GM10847 (cell line): ENCODE results near the gene PTPRE.

Experiments
- POLR2A ChIP-seq: IDR thresholded peaks from 2 replicates; pipeline ENCODE4 v1.6.1; 2011; ENCODE audit not compliant: insufficient read length; ENCODE audit errors: extremely low read depth

The PTPRE gene

DNA sequence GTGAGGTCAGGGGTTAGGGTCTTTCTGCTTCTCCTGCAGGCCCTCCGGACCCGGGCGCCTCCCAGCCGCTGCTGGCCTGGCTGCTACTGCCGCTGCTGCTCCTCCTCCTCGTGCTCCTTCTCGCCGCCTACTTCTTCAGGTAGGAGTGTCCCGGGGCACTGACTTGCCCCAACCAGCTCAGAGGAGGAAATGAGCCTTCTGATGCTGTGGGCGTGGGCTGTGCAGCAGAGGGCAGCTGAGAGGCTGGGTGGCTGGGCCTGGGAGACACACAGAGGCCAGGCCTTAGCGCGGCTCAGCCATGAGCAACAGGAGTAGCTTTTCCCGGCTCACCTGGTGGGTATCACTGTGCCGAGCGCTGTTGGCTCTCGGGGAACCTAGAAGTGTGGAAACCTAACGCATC is 140.4 kb downstream of the PTPRE start:
- TF ChIP-seq POLR2A: peak; percentile 84

DNA sequence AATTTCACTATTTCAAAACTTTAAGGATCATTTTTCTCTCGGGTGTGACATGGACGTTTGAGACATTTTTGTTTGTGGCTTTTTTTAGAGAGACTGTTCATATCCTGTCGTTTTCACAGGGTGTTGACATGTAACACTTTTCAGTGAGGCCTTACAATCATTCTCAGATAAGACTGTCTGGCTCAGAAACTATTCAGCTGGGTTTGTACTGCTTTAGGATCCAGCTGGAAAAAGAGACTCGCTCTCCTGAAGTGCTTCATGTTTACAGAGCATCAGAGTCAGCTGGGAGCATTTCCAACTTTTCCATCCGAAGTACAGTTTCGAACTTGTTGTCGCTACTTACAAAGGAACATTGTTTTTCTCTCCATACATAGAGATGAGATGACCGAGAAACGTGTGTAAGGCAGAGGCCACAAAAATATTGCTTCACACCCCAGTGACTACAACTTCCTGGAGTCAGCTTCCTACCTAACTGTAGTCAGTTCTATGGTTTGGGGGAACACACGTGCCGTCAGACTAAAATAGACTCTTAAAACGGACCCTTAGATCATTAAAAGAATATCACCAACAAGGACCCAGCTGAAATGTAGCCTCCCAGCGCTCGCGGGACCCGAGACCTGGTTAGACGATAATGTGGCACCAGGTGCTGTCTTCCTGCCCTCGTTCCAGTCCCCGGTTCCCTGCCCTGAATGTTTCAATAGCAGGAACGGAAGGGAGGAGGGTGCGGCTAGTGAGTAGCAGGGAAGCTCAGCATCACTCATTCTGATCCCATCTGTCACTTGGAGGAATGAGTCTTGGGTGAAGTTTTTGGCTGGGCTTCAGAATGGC is 141.3 kb downstream of the PTPRE start:
- no peak for TF ChIP-seq POLR2A

GRCh38 chr10:128048819-128049210 is 141.9 kb downstream of the PTPRE start:
- TF ChIP-seq POLR2A: no peak

DNA sequence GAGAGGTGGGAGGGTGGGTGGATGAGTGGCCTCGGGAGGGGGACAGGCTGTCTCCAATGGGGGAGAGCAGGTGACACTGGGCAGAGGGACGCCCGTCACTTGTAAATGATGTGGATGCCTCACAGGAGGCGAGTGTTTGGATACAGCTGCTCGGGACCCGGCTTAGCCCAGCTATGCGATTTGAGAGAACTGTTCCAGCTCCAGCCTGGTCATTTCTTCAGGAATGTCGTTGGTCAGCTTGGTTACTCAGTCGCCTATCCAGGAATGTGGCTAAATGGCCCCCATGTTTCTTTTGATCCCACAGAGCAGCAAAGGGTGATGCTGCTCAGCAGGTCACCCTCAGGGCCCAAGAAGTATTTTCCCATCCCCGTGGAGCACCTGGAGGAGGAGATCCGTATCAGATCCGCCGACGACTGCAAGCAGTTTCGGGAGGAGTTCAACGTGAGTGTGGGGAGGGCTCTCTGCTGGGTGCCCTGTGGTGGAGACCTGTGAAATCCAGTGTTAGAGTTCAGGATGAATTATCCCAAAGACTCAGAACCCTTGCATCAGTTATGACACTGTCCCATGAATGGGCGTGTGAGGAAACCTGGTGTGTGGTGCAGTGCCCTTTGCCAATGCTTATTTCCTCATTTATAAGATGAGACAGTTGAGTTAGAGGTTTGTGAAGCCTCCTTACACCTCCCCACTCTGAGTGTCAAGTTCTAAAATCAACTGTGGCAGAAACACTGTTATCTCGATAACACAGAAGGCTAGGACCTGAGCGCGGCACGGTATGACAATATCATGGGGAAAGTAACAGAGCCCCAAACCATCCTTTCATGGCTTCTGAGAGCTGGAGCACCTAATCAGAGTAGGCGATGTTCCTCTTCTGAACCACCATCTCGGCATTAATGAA is 142.6 kb downstream of the PTPRE start:
- no peak for TF ChIP-seq POLR2A

GRCh38 chr10:128050121-128050516 is 143.2 kb downstream of the PTPRE start:
- TF ChIP-seq POLR2A: no peak

DNA sequence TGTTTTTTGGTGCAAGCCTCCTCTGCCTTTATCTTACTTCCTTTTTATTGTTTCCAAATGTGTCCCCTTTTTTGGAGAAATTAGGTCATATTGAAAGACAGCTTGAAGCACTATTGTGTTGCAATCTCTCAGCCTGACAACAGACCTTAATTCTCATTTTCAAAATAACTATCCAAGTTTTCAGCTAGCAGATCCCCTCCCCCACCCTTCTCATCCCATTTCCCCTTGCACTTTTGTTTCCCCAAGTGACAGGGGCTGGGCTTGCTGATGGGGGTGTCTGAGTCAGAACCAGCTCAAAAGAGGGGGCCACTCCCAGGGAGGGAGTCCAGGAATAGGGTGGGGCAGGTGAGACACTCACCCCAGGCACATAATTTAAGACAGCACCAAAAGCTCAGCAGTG is 144.0 kb downstream of the PTPRE start:
- TF ChIP-seq POLR2A: no peak

DNA sequence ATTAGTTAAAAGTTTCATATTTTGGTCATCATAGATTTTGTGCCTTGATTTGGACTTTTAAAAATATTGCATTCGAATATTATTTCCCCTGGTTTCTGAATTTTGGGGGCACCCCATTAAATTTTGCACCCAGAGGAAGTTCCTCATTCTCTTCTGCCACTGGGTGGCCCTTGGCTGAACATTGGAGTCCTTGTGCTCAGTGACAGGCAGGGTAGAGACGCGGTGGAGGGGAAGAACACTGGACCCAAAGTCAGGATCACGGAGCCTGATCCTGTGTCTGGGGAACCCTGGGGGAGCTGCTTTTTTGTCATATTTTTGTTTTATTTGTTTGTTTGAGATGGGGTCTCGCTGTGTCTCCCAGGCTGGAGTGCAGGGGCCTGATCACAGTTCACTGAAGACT is 144.6 kb downstream of the PTPRE start:
- no peak for TF ChIP-seq POLR2A

GRCh38 chr10:128052696-128053095 is 145.8 kb downstream of the PTPRE start:
- TF ChIP-seq POLR2A: no peak

DNA sequence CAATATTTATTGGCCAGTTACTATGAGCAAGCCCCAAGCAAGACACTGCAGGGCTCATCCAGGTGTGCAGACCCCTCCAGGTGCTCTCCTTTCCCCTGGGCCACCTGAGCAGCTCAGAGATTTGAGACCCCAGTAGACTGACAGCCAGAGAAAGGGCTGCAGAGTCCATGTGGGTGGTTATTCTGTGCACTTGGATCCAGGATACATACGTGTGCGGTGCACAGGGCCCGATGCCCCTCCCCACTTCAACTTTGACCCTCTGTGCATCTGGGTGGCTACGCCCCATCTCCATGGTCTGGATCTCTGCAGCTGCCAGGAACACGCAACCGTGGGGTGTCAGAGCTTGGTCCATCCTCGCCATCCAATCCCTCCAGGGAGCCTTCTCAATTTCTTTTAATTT is 146.5 kb downstream of the PTPRE start:
- no peak for TF ChIP-seq POLR2A

DNA sequence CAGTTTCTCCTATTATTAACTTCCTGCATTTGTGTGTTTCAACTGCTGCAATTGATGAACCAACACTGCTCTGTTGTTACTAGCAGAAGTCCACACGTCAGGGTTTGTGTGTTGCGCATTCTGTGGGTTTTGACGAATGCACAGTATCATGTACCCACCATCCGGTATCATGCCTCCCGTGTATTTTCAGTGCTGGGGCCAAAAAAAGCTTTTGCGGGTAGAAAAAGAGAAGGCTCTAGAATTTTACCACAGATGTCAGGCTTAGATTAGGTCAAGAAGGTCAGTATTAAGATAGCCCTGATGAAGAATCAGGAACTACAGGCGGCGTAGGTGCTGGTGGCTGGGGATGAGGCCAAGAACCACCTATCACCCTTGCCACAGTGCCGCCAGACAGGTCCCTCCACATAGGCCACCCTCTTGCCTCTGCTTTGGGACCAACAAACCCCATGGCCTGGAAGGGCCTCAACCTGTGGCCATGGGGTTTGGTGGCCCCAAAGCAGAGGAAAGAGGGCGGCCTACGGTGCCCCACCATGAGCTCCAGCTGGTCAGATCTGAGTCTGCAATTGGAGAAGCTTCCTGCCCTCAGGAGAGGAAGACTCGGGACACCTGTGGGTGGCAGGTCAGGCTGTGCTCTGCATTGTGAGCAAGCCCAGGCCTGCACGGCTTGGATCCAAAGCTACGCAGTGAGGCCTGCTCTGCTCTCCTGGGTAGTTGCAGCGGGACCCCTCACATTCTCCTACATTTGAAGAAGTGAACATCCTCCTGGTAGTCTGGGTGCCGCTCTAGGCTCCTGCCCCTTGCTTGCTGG is 147.5 kb downstream of the PTPRE start:
- no peak for TF ChIP-seq POLR2A

DNA sequence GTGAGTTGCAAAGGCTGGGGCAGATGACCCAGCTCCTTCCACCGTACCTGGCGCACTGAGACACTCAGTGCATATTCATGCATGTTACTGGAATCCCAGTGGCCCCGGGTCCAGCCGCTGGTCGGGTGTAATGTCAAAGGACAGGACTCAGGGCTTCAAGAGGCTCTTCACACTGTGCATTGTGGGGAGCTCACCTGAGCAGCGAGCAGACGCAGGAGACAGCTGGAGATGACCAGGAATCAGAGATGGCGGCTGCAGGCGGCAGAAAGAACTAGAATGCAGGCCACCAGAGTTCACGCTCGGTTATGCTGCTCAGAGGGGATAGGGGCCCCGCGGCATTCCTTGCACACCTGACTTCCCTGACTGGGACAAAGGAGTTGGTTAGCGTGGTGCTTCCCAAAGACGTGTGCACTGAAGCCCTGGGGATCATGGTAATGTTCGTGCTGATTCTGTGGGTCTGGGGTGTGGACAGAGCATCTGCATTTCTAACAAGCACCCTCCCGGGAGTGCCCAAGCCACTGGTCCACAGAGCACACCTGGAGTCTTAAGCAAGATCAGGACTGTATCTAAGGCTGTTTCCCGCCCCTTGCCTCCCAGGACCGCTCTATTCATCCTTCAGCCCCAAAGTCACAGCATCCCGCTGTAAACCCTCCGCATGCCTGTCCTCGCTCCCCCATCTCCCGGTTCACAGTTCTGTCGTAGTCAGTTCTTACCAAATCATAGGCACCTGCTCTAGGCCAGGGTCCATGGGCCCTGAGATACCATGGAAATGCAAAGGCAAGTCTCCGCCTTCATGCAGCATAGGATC is 148.4 kb downstream of the PTPRE start:
- no peak for TF ChIP-seq POLR2A

DNA sequence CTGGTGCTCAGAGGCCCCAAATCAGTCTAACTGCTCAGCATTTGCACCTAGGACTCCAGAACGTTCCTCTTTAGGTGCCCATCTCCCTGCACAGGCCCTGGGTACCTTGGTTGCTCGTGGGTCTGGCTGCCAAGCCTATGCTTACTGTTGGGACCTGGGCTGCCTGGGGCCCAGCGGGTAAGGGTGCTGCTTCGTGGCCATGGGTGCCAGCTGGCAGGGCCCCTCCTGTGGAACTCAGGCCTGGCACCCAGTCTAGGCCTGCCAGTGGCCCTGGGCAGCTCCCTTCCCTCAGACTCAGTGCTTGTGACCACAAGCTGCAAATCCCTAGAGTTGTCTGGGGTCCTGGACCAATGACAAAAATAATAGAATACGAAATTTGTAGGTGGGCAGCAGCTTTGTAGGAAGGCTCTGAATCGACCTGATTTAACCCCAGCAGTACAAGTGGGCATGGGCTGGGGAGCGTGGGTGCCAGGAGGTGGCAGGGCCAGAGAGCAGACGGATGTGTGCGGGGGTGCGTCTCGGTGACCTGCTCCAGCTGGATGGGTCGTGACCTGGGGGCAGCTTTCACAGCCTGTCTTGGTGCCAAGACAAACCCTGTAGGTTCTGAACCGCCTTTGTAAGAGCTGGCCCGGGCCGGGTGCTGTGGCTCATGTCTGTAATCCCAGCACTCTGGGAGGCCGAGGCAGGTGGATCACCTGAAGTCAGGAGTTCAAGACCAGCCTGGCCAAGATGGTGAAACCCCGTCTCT is 149.6 kb downstream of the PTPRE start:
- TF ChIP-seq POLR2A: no peak

GRCh38 chr10:128058106-128058749 is 151.3 kb downstream of the PTPRE start:
- TF ChIP-seq POLR2A: no peak
